ENCODE measurements around the gene SPEG.

SPEG gene

GRCh38 chr2:219502618-219503017 lies 68.0 kb downstream of the SPEG start:
- H3K27ac ChIP-seq (ENCODE audit: low read depth, low read length, poor library complexity, severe bottlenecking), result no peak overlapping the region

GRCh38 chr2:219505585-219505984 lies 70.9 kb downstream of the SPEG start:
- no peak for TF ChIP-seq CTCF (IDR thresholded peaks at IDR 0.05; ENCODE audit: low read length)
- TF ChIP-seq EZH2 (IDR thresholded peaks at IDR 0.05; ENCODE audit: borderline replicate concordance, low read length), result no peak

More at GRCh38 chr2:219502618-219503017, 68.0 kb downstream of the SPEG start:
- no peak overlapping the region for H3K4me2 ChIP-seq (ENCODE audit: low read length)
- no peaks in the 10 kb centered on the region for H3K27me3 ChIP-seq (ENCODE audit: insufficient read depth, low read length)
- no peak overlapping the region for H3K4me3 ChIP-seq (ENCODE audit: low read depth, low read length, poor library complexity, severe bottlenecking)
- H3K79me2 ChIP-seq (ENCODE audit: insufficient read depth, low read length), result no peaks in the 10 kb centered on the region
- H3K9me3 ChIP-seq (ENCODE audit: low read length), result no peaks in the 10 kb centered on the region
- peaks cover 6% of the 10 kb centered on the region; the same call in 1 of the 2 replicates for H3K36me3 ChIP-seq (ENCODE audit: insufficient read depth, low read length)
- no peak overlapping the region for H3K9ac ChIP-seq (ENCODE audit: low read length)
- H4K20me1 ChIP-seq (ENCODE audit: insufficient read depth, low read length), result no peaks in the 10 kb centered on the region
- peaks cover 17% of the 10 kb centered on the region for H3K4me1 ChIP-seq (ENCODE audit: insufficient read depth, low read length, severe bottlenecking)
- no peak overlapping the region for H2AFZ ChIP-seq (ENCODE audit: low read length)
- H3K9me2 ChIP-seq (ENCODE audit: low read depth, low read length), result no peaks in the 10 kb centered on the region
- TF ChIP-seq CTCF (IDR thresholded peaks at IDR 0.05; ENCODE audit: low read length) (no peak), EZH2 (IDR thresholded peaks at IDR 0.05; ENCODE audit: borderline replicate concordance, low read length) (no peak)
- no peaks in the 10 kb centered on the region for H3F3A ChIP-seq (ENCODE audit: insufficient read depth, low read length)

GRCh38 chr2:219506153-219506801 lies 71.6 kb downstream of the SPEG start:
- no peaks in the 10 kb centered on the region for H3F3A ChIP-seq (ENCODE audit: insufficient read depth, low read length)
- no peaks in the 10 kb centered on the region for H4K20me1 ChIP-seq (ENCODE audit: insufficient read depth, low read length)
- H3K9ac ChIP-seq (ENCODE audit: low read length), result no peak overlapping the region
- H3K36me3 ChIP-seq (ENCODE audit: insufficient read depth, low read length), result peaks cover 6% of the 10 kb centered on the region; the same call in 1 of the 2 replicates
- H3K9me2 ChIP-seq (ENCODE audit: low read depth, low read length), result no peaks in the 10 kb centered on the region
- no peak overlapping the region for H3K27ac ChIP-seq (ENCODE audit: low read depth, low read length, poor library complexity, severe bottlenecking)
- no peak overlapping the region for H3K4me2 ChIP-seq (ENCODE audit: low read length)
- no peak overlapping the region for H3K4me3 ChIP-seq (ENCODE audit: low read depth, low read length, poor library complexity, severe bottlenecking)
- H3K9me3 ChIP-seq (ENCODE audit: low read length), result no peaks in the 10 kb centered on the region
- no peak overlapping the region for H2AFZ ChIP-seq (ENCODE audit: low read length)
- no peaks in the 10 kb centered on the region for H3K4me1 ChIP-seq (ENCODE audit: insufficient read depth, low read length, severe bottlenecking)
- no peak for TF ChIP-seq EZH2 (IDR thresholded peaks at IDR 0.05; ENCODE audit: borderline replicate concordance, low read length)
- TF ChIP-seq CTCF (IDR thresholded peaks at IDR 0.05; ENCODE audit: low read length), result no peak
- H3K79me2 ChIP-seq (ENCODE audit: insufficient read depth, low read length), result no peaks in the 10 kb centered on the region
- no peaks in the 10 kb centered on the region for H3K27me3 ChIP-seq (ENCODE audit: insufficient read depth, low read length)

More at GRCh38 chr2:219505585-219505984, 70.9 kb downstream of the SPEG start:
- Histone ChIP-seq H2AFZ (ENCODE audit: low read length) (no peak overlapping the region), H3K4me3 (ENCODE audit: low read depth, low read length, poor library complexity, severe bottlenecking) (no peak overlapping the region), H3K9me3 (ENCODE audit: low read length) (no peaks in the 10 kb centered on the region), H3K27me3 (ENCODE audit: insufficient read depth, low read length) (no peaks in the 10 kb centered on the region), H3K4me1 (ENCODE audit: insufficient read depth, low read length, severe bottlenecking) (no peaks in the 10 kb centered on the region), H3K9ac (ENCODE audit: low read length) (no peak overlapping the region), H3K27ac (ENCODE audit: low read depth, low read length, poor library complexity, severe bottlenecking) (no peak overlapping the region), H3K36me3 (ENCODE audit: insufficient read depth, low read length) (peaks cover 6% of the 10 kb centered on the region; the same call in 1 of the 2 replicates), H3F3A (ENCODE audit: insufficient read depth, low read length) (no peaks in the 10 kb centered on the region), H4K20me1 (ENCODE audit: insufficient read depth, low read length) (no peaks in the 10 kb centered on the region), H3K9me2 (ENCODE audit: low read depth, low read length) (no peaks in the 10 kb centered on the region), H3K79me2 (ENCODE audit: insufficient read depth, low read length) (no peaks in the 10 kb centered on the region), H3K4me2 (ENCODE audit: low read length) (no peak overlapping the region)

All from OCI-LY1 (cell line).